ENCODE results near the gene EPHB6. TPM values are rescaled to one million over a fixed set of nuclear protein-coding genes. Genes with fewer than 3 reads are reported as not detected.

Gene EPHB6
- total RNA-seq, 2 donors from 2014 or later: 9.3 to 11.1 TPM

GRCh38 chr7:142873281-142873784 is 18.5 kb downstream of the EPHB6 start:
- DNase-seq: no peak
- intact Hi-C loops (cut with DNase I): no loop called here
- no peak for ATAC-seq

- intact Hi-C loops (cut with DNase I): no loop called here
- ATAC-seq (no peak), DNase-seq (no peak)
Observed at GRCh38 chr7:142873871-142874270, 19.0 kb downstream of the EPHB6 start.

DNA sequence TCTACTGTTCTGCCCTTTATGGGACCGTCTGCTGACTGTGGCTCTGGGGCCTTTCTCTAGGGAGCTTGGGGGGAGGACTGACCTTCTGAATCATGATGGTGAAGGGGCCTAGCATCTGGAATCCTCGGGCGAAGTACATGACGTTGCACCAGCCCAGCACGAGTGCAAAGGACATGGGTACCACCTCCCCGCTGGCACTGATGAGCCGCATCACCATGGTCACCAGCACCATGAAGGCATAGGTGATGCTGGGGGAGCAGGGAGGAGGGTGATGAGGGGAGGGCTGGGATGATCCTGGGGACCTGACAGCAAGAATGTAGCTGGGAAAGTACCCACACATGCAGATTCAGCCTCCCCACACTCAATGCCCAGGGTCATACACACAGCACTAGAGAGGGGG is 19.5 kb downstream of the EPHB6 start:
- ATAC-seq (no peak), DNase-seq (no peak)
- intact Hi-C loops (cut with DNase I): no loop called here

- intact Hi-C loops (cut with DNase I): no loop called here
- ATAC-seq (no peak), DNase-seq (no peak)
Observed at GRCh38 chr7:142874837-142875236, 20.0 kb downstream of the EPHB6 start.

DNA sequence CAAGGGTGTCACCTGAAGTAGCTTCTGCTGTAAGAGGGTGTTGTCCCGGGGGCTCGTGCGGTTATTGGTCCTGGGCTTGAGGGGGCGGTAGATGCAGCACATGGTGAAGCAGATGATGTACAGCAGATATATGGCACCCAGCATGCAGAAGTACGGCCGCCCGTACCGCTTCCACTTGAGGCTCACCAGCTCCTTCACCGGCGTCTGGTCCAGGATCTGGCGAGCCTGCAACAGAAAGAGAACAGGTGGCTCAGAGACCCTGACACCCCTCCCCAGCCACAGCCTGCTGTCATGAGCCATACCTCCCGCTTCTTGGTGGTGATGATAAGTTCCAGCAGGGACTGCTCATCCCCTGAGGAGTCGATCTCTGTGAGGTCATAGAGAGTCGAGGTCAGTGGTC is 20.6 kb downstream of the EPHB6 start:
- no peak for DNase-seq
- ATAC-seq: no peak
- intact Hi-C loops (cut with DNase I): no loop called here

- no peak for ATAC-seq
- intact Hi-C loops (cut with DNase I): no loop called here
- DNase-seq: no peak
Observed at GRCh38 chr7:142876236-142876960, 21.5 kb downstream of the EPHB6 start.

DNA sequence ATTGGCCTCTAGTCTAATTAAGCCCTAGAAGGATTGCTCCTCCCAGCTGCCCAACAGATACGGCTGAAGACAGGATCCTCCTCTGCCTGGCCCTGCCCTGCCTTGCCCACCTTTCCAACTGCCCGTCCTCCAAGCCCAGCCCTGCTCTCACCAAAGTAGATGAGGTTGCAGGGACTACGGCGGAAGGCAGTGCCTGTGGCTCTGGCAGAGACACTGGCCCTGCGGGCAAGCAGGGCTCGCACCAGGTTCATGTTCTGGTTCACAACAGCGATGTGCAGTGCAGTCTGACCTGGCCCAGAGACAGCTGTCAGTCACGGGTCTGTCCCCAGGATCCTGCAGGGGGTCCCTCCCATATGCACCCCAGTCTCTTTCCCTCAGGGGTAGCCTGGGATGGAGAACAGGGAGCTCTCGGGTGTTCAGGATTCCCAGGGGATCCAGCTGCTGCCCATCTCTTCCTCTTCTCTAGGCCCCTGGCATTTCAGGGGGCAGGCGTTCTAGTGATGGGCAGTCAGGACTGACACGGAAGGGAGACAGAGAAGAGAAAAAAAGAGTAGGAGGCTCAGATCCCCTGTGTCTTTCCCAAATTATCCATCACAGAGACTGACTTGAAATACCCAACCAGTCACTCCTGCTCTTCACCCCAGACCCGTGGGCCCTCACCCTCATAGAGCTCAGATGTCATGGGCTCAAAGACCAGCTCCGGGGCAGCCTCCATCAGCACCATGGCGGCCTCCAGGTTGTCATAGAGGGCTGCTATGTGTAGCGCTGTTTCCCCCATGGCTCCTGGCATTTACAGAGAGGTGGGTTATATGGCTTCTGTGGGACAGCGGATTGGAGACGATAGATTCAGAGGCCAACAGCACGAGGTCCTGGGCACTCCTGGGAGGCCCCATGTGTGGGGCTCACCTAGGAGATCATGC is 22.4 kb downstream of the EPHB6 start:
- ATAC-seq: no peak
- DNase-seq: no peak
- intact Hi-C loops (cut with DNase I): no loop called here

- intact Hi-C loops (cut with DNase I): no loop called here
- no peak for DNase-seq
- no peak for ATAC-seq
Observed at GRCh38 chr7:142878315-142878714, 23.4 kb downstream of the EPHB6 start.

DNA sequence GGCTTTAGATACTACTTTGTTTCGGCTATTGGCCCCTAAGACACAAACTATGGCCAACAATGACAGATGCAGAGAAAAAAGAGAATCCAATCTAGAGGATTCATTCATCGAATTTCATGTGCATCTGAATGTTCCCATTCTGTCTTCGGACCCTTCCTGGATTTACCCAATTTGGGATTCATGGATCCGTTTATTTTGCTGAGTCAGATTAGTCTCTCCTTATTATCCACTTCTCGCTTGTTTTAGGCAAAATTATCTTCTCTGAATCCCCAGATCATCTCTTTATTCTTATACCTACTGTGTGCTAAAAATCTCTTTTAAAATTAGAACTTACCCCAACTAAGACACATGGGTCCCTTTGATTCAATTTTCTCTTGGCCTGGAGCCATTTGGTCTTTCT is 24.2 kb downstream of the EPHB6 start:
- no peak for DNase-seq
- ATAC-seq: no peak
- intact Hi-C loops (cut with DNase I): no loop called here

GRCh38 chr7:142880876-142881505 is 26.1 kb downstream of the EPHB6 start:
- intact Hi-C loops (cut with DNase I): loop anchor here in 1 of 2 donors (10.0 kb wide), 1 partner anchor 124 kb away; no protein-coding TSS in a partner anchor
- DNase-seq: no peak
- peak in 1 of 2 donors; percentile 33 for ATAC-seq

DNA sequence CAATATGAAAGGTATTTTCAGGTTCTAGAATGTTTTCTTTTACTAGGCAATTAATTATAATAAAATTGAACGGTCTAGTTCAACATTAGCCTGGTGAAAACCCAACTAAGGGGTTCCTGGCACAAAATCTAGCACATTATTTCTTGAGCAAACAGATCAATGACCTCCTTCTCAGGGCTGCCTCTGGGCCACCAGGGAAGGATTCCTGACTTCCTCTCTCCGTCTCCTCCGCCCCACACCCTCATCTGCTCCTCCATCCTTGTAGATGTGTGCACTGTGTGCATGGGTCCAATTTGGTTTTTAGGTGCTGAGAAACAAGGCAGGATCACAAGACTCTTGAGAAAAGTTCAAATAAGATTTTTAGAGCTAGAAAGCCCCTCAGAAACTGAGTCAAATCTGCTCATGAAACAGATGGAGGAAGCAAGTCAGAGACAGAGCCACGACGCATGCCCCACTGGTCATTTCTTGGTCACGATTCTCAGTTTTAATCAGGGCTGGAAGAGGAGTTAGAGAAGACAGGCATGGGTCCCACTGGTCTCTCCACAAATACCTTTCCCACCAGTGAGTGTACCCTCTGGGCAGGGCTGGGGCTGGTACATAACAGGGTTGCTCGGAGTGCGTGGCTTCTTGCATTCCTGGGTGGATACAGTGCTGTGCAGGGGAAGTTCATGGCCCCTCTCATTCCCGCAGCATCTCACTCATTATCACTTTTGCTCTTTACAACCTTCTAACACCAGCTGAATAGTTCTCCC is 26.9 kb downstream of the EPHB6 start:
- ATAC-seq (no peak), DNase-seq (no peak)
- intact Hi-C loops (cut with DNase I): loop anchor here in 1 of 2 donors (10.0 kb wide), 1 partner anchor 123 kb away; no protein-coding TSS in a partner anchor

- no peak for DNase-seq
- no peak for ATAC-seq
- intact Hi-C loops (cut with DNase I): loop anchor here in 1 of 2 donors (10.0 kb wide), 1 partner anchor 122 kb away; no protein-coding TSS in a partner anchor
Observed at GRCh38 chr7:142882338-142882678, 27.4 kb downstream of the EPHB6 start.

DNA sequence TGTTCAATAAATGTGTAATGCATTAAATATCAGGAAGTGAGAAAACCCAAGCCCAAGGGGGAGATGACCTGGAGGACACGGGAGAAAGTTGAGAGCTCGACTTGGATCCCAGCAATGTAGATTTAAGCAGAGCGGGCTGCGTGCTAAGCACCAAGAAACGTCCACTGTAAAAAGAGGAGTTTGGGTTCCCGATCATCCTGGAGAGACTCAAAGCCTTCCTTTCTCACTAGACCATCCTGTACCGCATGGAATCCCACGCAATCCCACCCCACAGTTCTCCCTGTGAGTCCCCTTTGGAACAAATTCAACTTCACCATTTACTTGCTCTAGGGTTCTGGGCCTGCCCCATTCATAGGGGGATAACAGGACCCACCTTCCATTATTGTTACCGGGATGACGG is 28.3 kb downstream of the EPHB6 start:
- intact Hi-C loops (cut with DNase I): loop anchor here in 1 of 2 donors (10.0 kb wide), 1 partner anchor 122 kb away; no protein-coding TSS in a partner anchor
- ATAC-seq (no peak), DNase-seq (no peak)

DNA sequence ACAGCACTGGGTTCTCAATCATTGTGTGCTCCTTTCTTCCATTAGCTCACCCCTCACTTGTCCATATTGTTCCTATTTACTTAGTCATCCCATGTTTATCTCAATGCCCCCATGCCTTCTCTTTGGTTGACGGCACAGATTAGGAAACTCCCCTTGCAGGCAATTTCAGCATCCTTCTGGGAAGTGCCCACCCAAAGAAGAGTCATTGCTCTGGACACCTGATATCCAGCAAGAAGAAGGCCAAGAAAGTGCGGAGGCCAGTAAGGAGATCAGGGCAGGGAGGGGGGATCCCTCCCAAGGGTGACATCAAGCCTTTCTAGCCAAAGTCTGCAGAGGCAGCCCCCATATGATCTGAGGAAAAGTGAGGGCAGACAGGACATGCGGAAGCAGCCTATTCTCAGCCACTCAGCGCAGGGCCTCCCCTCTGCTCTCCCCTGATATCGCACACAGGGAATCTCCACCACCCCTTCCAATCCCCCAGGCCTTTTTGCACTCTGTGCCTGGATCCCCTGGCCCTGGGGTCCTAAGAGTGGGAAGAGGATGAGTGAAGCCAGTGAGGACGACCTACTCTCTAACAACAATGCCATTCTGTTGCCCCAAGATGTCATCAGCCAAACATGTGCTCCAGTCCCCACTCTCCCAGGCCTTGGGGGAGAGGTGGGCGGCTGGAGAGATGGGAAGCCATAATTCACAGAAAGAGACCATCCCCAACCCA is 28.9 kb downstream of the EPHB6 start:
- intact Hi-C loops (cut with DNase I): loop anchor here in 1 of 2 donors (10.0 kb wide), 1 partner anchor 121 kb away; no protein-coding TSS in a partner anchor
- no peak for ATAC-seq
- DNase-seq: no peak

- DNase-seq: no peak
- intact Hi-C loops (cut with DNase I): loop anchor here in 1 of 2 donors (10.0 kb wide), 1 partner anchor 121 kb away; no protein-coding TSS in a partner anchor
Observed at GRCh38 chr7:142884286-142884640, 29.4 kb downstream of the EPHB6 start.

DNA sequence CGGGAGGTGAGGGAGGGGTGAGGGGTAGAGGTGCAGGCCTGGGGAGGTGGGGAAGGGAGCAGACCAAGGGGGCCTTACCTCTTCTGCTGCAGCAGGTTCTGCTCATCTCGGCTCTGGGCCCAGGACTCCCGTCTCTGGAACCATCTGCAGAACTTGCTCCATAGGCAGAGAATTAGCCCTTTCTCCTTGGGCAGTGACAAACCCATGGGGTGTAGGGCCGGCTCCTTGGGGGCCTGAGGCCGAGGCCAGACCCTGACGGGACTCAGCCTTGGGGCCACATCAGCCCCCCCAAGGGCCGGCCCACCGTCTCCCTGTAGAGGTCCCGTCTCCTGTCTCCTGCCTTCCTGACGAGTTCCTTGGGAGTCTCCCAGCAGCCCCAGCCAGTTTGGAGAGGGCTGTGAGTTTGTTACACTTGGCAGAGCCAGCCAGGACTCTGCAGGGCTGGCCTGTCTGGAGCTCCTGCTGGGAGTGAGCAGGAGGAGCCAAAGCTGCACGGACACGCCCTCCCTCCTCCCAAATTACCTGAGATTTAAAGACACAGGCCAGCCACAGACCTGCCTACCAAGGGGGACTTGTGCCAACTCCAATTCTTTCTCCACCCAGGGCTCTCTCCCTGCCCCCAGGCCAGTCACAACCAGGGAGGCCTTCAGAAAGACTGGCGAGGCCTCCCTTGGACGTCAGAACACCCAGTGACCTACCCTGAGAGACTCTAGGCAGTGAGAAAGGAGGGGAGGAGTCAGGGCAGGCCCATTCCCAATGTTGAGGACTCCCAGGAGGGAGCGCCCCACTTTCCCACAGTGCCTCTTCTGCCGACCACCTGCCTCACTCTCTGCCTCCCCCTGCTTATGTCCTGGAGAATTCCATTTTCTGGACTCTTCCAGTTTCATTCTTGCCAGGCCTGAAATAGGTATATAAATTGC is 30.7 kb downstream of the EPHB6 start, which contains the start of gene TRPV6:
TRPV6 (minus strand) TSS at position 435 of the 920 bp plus-strand sequence.
- peak; percentile 56 to 87 for ATAC-seq
- intact Hi-C loops (cut with DNase I): loop anchor here in 1 of 2 donors (10.0 kb wide), 1 partner anchor 119 kb away; no protein-coding TSS in a partner anchor
- DNase-seq: no peak

More at GRCh38 chr7:142884286-142884640, 29.4 kb downstream of the EPHB6 start:
- no peak for ATAC-seq

DNA sequence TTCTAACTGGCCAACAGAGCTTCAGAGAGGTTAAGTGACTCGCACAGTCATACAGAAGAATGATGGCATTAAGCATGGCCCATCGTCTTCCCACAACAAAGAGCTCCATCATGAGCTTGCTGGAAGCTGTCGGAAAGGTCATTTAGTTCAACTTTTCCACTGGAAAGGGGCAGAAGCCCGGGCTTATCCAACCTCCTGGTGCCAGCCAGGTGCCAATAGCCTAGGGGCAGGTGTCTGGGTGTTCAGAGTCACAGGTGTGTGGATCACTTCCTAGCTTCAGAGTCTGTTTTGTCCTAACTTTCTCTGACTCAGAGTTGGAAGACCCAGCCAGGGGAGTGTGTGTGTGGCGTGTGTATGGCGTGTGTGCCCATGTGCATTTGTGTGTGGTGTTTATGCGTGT is 32.0 kb downstream of the EPHB6 start:
- intact Hi-C loops (cut with DNase I): loop anchor here in 1 of 2 donors (10.0 kb wide), 1 partner anchor 118 kb away; no protein-coding TSS in a partner anchor
- ATAC-seq: no peak
- DNase-seq: no peak

Measured in left cardiac atrium (tissue), 4 donors.